Measurements from ENCODE around the gene PWWP2B.
"Not testable (repeated sequence)": the region's sequence is repeated elsewhere in the genome, so short reads cannot be mapped to it uniquely, and the experiment has no call there.

PWWP2B gene

DNA sequence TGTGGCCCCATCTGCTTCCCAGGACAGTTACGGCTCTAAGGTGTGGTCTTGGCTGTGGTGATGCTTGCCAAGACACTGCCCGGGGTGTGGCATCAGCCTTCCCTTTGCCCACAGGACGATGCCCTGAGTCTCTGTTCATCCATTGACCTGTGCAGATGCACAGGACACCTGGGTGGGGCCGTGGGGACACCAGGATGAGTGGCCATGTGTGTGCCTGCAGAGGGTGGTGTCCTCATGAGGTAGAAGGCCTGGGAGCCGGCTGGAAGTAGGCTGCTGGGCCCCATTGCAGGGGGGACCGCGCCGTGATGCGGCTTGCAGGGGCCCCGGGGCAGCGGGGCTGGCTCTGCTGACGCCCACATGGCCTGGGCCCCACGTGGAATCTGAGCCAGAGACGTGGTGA, 22.4 kb upstream of the PWWP2B start:
- intact Hi-C loops (cut with DNase I) = no loop called here
- DNase-seq = peak in 2 of 42 donors; percentile 4 to 6

DNA sequence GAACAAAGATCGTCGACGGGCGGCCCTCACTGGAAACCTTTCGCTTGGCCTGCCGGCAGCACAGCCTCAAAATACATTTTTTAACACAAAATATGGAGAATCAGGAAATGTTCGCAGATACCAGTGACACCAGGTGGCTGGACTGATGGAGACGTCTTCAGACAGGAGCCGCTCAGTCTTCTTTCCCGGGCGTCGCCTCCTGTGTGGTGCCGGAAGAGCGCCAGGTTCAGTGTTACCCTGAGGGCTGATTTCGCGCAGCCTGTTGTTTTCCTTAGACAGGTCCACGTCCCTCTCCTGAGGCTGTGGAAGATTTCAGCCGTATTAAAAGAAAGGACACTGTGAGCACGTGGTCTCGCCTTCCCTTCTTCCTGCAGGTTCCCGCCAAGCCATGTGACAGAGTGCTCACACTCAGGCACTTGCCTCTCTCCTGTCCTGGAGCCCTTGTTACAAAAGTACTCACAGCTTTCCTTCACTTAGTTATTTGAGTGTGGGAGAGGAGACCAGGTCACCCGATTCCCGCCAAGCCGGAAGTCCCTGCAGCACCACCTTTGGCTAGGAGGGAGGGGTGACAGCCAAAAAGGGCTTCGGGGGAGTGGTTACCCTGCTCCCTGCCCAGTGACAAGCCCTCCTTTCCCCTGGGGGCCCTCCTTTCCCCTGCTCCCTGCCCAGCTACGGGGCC, 21.7 kb upstream of the PWWP2B start:
- intact Hi-C loops (cut with DNase I) = no loop called here
- DNase-seq = peak in 2 of 42 donors; percentile 2 to 5

DNA sequence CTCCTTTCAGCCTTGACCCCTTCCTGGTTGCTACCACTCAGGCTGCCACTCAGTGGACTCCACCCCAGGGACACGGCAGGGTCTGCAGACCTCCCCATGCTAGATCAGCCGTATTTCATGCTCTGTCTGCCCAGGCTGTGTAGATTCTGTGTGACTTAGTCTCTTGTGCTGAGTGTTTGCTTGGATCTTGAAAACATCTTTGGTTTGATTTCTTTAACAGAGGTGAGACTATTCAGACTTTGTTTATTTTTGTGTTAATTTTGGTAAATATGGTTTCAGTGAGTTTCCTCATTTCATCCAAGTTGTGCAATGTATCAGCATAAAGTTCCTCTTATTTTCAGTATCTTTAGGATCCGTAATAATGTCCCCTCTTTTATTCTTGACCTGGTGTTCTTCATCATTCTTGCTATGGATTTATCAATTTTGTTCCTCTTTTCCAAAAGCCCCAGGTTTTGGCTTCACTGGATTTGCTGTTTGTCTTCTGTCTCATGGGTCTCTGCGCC, 21.2 kb upstream of the PWWP2B start:
- no peak for DNase-seq
- intact Hi-C loops (cut with DNase I) = no loop called here

DNA sequence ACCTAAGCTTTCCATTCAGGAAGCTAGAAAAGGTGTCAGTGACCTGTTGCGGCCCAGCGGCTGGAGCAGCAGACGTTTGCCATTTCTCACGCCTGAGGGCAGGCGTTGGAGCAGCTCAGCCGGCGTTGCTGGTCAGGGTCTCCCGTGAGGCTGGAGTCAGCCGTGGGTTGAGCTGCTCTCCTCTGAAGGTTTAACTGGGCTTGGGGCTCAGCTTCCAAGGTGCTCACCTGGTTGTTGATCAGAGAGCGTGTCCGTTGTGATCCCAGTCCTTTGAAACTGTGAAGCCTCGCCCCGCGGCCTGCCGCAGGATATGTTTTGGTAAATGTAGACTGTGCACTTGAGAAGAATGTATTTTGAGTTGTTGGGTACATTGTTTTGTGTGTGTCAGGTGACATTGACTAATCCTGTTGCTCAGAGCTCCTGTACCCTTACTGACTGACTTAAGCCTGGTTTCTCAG, 20.6 kb upstream of the PWWP2B start:
- peak in 1 of 42 donors; percentile 1 for DNase-seq
- intact Hi-C loops (cut with DNase I) = no loop called here

DNA sequence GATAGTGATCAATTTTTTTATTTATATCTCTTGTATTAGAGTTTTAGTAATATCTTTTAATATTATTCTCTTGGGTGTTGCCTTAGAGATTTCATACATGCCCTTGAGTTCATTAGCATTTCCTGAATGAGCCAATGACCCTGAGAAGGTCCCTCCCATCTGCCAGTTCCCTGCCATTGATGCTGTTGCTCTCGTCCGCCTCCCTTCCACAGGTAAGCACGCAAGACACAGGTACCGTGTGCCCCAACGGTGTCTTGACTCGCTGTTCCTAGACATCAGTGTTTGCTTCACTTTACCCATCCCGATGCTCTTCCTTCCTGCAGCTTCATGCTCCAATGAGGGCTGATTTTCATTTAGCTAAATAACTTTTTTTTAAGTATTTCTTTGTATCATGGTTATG, 19.7 kb upstream of the PWWP2B start:
- peak in 1 of 42 donors; percentile 3 for DNase-seq
- intact Hi-C loops (cut with DNase I) = no loop called here

DNA sequence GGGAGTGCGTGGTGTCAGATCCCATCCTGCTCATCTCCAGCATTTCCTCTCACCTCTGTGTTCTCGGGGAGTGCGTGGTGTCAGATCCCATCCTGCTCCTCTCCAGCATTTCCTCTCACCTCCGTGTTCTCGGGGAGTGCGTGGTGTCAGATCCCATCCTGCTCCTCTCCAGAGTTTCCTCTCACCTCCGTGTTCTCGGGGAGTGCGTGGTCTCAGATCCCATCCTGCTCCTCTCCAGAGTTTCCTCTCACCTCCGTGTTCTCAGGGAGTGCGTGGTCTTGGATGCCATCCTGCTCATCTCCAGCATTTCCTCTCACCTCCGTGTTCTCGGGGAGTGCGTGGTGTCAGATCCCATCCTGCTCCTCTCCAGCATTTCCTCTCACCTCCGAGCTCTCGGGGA, 18.0 kb upstream of the PWWP2B start:
- intact Hi-C loops (cut with DNase I); DNase-seq: not testable (repeated sequence)

DNA sequence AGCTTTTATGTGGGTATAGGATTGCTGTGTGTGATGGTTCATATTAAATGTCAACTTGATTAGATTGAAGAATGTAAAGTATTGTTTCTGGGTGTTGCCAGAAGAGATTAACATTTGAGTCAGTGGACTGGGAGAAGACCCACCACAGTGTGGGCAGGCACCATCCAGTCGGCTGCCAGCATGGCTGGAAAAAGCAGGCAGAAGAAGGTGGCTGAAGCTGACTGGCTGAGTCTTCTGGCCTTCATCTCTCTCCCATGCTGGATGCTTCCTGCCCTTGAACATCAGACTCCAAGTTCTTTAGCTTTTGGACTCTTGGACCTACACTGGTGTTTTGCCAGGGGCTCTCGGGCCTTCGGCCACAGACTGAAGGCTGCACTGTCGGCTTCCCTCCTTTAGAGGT, 16.0 kb upstream of the PWWP2B start:
- intact Hi-C loops (cut with DNase I) = not testable (repeated sequence)
- peak in 2 of 42 donors; percentile 2 to 36 for DNase-seq

DNA sequence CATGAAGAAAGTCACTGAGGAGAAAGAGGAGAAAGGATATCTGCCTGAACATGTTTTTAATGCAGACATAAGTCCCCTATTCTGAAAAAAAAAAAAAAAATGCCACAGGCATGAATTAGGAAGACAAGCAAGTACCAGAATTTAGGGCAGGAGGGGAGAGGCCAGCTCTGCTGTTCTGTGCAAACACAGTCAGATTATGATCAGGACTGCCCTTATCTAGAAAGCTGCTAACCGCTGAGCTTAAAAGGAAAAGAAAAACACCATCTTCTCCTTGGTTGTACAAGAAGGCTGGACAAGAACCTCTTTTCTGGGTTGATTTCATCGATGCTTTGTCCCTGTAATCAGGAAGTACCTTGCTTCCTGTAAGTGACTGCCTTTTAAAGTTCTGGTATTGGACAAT, 15.3 kb upstream of the PWWP2B start:
- intact Hi-C loops (cut with DNase I) = no loop called here
- DNase-seq = no peak

DNA sequence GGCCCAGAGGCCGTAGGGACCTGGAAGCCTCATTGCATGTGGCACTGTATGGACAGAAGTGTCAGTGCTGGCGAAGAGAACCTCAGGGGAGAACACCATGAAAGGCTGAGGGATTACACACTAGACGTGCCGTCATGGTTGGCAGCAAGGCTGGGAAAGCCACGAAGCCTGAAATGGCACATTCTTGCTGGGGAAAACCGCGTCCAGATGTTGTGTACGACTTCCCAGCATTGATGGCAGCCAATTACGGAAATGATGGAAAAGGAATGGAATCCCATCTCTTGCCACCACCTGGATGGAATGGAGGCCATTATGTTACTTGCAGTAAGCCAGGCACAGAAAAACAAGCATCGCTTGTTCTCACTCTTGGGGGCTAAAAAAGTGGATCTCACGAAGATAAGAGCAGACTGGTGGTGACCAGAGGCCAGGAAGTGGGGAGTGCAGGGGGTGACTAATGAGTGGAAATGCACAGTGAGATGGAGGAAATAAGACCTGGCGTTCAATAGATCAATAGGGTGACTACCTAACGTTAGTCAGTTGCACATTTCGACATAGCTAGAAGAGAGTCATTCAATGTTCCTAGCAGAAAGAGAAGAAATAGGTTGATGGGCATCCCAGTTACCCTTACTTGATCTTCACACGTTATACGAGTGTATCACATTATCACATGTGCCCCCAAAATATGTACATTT, 14.6 kb upstream of the PWWP2B start:
- DNase-seq = peak in 2 of 42 donors; percentile 6 to 15
- intact Hi-C loops (cut with DNase I) = no loop called here

DNA sequence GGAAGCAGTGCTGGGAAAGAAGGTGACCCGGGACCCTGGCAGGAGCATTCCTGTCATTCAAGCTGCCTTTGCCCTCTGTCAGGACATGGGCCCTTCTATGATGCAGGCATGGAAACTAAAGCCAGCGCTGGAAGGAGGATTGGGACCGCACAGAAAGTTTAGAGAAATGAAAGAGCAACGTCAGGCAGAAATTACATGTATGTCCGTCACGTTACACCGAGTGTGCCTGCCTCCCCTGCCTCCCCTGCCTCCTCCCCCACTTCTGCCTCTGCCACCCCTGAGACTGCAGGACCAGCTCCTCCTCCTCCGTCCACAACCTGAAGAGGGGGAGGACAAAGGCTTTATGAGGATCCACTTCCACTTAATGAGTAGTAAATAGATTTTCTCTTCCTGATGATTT, 13.9 kb upstream of the PWWP2B start:
- intact Hi-C loops (cut with DNase I) = no loop called here
- peak in 2 of 42 donors; percentile 4 to 30 for DNase-seq

DNA sequence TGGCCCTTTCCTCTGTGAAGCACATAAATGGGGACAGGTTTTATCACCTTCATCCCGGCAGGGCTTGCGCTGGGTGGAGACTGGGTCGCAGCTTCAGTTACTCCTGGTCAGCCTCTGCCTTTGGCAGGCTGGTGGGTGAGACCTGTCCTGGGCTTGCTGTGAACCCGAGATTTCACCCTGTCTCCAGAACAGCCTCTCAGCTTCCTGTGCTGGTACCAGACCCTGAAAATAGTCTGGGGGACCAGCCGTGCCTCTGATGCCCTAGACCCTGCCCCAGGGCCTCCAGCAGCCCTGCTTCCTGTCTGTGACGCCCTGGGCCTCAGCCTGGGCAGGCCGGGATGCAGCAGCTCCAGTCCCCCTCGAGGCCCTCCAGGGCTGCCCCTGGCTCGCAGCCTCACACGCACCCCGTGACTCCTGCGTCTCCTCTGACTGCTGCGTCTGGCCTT, 13.2 kb upstream of the PWWP2B start:
- intact Hi-C loops (cut with DNase I) = no loop called here
- DNase-seq = peak in 5 of 42 donors; percentile 2 to 29 (median 9)

DNA sequence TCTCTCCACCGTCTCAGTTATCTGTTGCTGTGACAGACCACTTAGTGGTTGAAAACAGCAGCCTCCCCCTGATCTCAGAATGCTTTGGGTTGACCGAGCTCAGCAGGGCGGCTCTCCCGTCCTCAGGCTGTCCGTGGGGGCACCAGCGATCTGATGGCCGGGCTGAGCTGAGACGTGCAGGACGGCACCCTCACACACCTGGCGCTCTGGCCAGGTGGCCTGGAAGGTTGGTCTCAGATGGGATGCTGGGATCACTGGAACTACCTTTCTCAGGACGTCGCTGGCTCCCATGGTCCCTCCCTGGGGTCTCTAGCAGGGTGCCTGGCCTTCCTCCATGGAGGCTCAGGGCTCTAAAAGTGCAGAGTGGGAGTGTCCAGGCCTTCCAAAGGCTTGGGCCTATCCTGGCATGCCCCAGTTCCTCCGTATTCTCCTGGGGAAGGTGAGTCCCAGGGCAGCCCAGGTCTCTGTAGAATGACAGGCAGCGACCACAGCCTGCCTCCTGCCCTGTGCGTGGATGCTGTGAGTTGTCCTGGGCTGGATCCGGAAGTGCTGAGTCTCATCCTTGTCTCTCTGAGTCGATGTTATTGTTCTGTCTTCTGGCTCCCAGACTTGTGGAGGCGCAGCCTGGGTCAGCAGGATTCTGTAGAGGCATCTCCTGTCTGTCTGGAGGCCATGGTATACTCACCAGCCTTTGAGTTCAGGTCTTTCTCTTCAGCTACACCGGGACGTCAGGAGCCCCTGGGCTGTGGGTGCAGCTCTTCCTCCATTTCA, 12.2 kb upstream of the PWWP2B start:
- peak in 5 of 42 donors; percentile 4 to 29 (median 10) for DNase-seq
- intact Hi-C loops (cut with DNase I) = no loop called here

DNA sequence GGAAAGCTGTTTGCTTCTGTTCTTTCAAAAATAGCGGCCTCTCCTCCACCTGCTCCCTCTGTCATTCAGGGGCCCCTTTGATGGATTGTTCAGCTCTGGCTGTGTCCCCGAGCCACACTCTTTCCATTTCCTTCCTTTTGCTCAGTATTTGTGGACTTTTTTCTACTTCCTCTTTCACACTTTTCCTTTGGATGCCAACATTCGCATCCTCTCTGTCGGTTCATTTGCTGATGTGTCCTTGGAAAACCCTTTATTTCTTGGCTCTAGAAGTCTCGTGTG, 11.7 kb upstream of the PWWP2B start:
- no peak for DNase-seq
- intact Hi-C loops (cut with DNase I) = no loop called here

DNA sequence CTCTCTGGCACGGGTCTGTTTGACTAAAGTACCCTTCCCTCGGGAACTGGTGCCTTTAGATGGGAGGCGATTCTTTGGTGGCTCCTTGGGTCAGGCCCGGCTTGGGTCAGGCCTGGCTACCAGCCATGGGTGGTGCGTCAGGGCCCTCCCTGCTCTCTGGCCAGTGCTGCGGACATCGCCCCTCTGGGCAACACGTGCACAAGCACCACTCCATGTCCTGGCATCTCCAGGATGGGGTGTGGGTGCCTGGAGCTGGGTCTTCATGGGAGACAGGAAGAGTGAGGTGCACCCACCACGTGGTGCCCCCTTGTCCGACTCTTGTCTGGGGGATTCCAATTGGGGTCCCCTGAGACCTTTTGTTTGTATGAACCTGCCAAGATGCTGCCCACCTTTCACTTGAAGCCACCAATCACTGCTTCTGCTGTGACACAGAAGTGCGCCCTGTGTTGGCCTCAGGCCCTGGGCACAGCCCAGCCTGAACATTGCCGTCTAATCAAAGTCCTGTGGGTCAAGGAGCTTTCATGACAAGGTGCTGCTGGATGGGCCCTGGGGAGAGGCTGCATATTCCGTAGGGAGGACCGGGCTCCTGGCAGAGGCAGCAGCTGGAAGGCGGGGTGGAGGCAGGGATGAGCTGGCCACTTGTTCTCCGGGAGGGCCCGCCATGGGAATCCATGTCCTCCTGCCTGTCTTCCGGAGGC, 11.1 kb upstream of the PWWP2B start:
- intact Hi-C loops (cut with DNase I) = no loop called here

DNA sequence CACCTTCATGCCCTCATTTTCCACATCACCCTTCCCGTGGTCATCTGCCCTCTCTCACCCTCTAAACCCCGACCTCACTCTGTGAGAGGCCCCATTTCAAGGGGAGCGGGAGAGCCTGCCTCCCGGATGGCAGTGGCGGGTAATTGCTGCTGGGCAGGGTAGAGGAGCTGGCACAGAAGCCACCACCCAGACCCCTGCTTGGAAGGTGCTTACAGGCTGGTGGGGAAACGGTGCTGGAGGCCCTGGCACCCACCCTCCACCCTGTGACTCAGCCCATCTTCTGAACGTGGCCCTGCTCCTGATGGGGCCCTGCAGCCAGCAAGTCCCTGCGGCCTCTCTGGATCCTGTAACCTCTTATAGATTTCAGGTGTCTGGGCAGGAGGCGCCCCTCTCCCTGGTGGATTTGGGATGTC, 10.6 kb upstream of the PWWP2B start:
- intact Hi-C loops (cut with DNase I) = no loop called here

More for the DNA sequence above, 11.1 kb upstream of the PWWP2B start:
- DNase-seq = peak in 6 of 42 donors; percentile 4 to 33 (median 15)

DNA sequence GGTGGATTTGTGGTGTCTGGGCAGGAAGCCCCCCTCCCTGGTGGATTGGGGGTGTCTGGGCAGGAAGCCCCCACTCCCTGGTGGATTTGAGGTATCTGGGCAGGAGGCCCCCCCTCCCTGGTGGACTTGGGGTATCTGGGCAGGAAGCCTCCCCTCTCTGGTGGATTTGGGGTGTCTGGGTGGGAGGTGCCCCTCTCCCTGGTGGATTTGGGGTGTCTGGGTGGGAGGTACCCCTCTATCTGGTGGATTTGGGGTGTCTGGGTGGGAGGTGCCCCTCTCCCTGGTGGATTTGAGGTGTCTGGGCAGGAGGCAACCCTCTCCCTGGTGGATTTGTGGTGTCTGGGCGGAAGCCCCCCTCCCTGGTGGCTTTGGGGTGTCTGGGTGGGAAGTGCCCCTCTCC, 10.1 kb upstream of the PWWP2B start:
- intact Hi-C loops (cut with DNase I) = not testable (repeated sequence)
- peak in 5 of 42 donors; percentile 3 to 21 (median 15) for DNase-seq

More for the DNA sequence above, 10.6 kb upstream of the PWWP2B start:
- DNase-seq = peak in 5 of 42 donors; percentile 4 to 34 (median 25)

DNA sequence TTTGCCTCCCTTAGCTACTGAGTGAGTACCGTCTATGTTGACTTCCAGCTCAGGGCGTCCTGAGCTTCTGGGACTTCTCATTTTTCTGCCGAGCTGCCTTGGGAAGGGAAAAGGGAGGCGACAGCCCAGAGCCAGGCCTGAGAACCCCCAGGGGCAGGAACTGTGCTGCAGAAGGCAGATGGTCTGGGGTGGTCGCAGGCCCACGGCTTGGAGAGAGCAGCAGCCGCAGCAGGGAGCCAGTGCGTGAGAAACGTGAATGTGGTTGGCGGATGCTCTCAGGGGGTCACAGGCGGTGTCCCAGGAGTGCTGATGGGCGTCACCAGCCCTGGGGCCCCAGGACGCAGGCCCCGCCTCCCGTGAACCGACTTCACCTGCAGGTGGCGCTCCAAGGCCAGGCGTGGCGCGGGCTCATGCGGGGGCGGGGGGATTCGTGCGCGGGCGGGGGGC, 9.2 kb upstream of the PWWP2B start:
- DNase-seq = peak in 22 of 42 donors; percentile 22 to 80 (median 61)
- intact Hi-C loops (cut with DNase I) = no loop called here

DNA sequence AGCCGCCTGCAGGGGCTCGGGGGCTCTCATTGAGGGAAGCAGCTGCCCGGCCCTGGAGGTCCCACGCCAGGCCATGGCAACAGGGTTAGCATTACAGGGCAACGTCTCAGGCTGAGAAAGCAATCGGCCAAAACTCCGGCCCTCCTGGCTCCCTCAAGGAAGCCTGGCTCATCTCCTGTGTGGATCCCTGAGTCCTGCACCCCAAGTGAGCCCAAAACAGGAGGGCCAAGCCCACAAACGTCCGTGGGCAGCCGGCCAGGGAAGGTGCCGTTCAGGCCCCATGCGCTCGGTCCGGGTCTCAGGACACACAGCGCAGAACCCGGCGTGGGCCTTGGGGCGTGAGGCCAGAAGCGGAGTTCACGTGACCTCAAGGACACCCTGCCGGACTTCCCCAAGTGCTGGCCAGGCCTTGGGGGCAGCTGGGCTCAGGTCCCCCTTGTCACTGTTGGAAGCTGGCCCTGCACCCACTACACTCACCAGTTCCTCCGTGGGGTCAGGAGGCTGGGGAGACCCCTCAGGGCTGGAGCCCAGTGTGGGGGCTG, 8.0 kb upstream of the PWWP2B start:
- DNase-seq = peak in 9 of 42 donors; percentile 5 to 62 (median 38)
- intact Hi-C loops (cut with DNase I) = no loop called here
